Common myeloid progenitor, CD34-positive (primary cell): Measurements from ENCODE around the gene SSUH2.

Experiments used
- CTCF ChIA-PET: fragments of 350-600 bp; sonication (Branson Sonifier 250); formaldehyde crosslinking; loops from one replicate; lab custom pipeline; 2021; ENCODE audit warnings: antibody characterized with exemption; lab: Charles Lee
- POLR2A ChIA-PET: fragments of 350-600 bp; sonication (Branson Sonifier 250); formaldehyde crosslinking; loops from one replicate; lab custom pipeline; 2021; ENCODE audit warnings: antibody characterized with exemption; lab: Charles Lee
- DNase-seq, 3 donors: peaks; one replicate each; pipeline versions ENCODE4 v3.0.0 to v3.0.0-alpha.2; 2013
- H3K27ac ChIP-seq, 2 experiments: 1 replicate in 1 of 2; 2 replicates in 1 of 2; pipeline ENCODE4 v1.7.0; 2013; ENCODE audit warnings: inconsistent platforms in 2 of 2, low read length in 2 of 2, mild to moderate bottlenecking in 2 of 2, low read depth in 1 of 2, moderate library complexity in 1 of 2; ENCODE audit not compliant: severe bottlenecking in 2 of 2, insufficient read depth in 1 of 2, poor library complexity in 1 of 2
- H3K27me3 ChIP-seq, 5 experiments: replicated peaks in 2 of 5; 1 replicate in 3 of 5; 2 replicates in 2 of 5; pipeline versions ENCODE4 v1.6.1 to v1.7.0; 2013; ENCODE audit warnings: low read length in 4 of 5, mild to moderate bottlenecking in 2 of 5, moderate library complexity in 2 of 5, inconsistent platforms in 1 of 5; ENCODE audit not compliant: insufficient read depth in 5 of 5, control insufficient read depth in 4 of 5
- H3K36me3 ChIP-seq, 4 experiments: 1 replicate in 2 of 4; 2 replicates in 2 of 4; pipeline versions ENCODE4 v1.6.1 to v1.7.0; 2013; ENCODE audit warnings: low read length in 3 of 4, control low read depth in 1 of 4, mild to moderate bottlenecking in 1 of 4; ENCODE audit not compliant: control insufficient read depth in 4 of 4, insufficient read depth in 4 of 4
- H3K4me1 ChIP-seq, 4 experiments: 1 replicate in 3 of 4; 2 replicates in 1 of 4; pipeline versions ENCODE4 v1.6.1 to v1.7.1; 2013; ENCODE audit warnings: low read length in 3 of 4, mild to moderate bottlenecking in 3 of 4, control low read depth in 1 of 4, inconsistent platforms in 1 of 4, moderate library complexity in 1 of 4; ENCODE audit not compliant: control insufficient read depth in 4 of 4, insufficient read depth in 4 of 4; ENCODE audit errors: control extremely low read depth in 1 of 4
- H3K4me3 ChIP-seq, 7 experiments: 1 replicate in 4 of 7; 2 replicates in 3 of 7; pipeline versions ENCODE4 v1.5.1 to v1.7.0; 2013; ENCODE audit warnings: mild to moderate bottlenecking in 7 of 7, low read length in 6 of 7, moderate library complexity in 6 of 7, inconsistent platforms in 2 of 7, low read depth in 2 of 7, control low read depth in 1 of 7; ENCODE audit not compliant: insufficient read depth in 4 of 7, control insufficient read depth in 1 of 7; ENCODE audit errors: extremely low read depth in 1 of 7
- H3K9me3 ChIP-seq, 5 experiments: 1 replicate in 4 of 5; 2 replicates in 1 of 5; pipeline versions ENCODE4 v1.6.1 to v1.7.1; 2013; ENCODE audit warnings: low read length in 4 of 5, mild to moderate bottlenecking in 2 of 5, inconsistent platforms in 1 of 5, low read depth in 1 of 5, moderate library complexity in 1 of 5; ENCODE audit not compliant: control insufficient read depth in 4 of 5, insufficient read depth in 2 of 5; ENCODE audit errors: control extremely low read depth in 1 of 5
- WGBS: methylation state at CpG from one replicate; pipeline ENCODE4 v1.1.5; 2013; ENCODE audit not compliant: insufficient coverage; 5-methylcytosine and 5-hydroxymethylcytosine counted together

SSUH2 gene

DNA sequence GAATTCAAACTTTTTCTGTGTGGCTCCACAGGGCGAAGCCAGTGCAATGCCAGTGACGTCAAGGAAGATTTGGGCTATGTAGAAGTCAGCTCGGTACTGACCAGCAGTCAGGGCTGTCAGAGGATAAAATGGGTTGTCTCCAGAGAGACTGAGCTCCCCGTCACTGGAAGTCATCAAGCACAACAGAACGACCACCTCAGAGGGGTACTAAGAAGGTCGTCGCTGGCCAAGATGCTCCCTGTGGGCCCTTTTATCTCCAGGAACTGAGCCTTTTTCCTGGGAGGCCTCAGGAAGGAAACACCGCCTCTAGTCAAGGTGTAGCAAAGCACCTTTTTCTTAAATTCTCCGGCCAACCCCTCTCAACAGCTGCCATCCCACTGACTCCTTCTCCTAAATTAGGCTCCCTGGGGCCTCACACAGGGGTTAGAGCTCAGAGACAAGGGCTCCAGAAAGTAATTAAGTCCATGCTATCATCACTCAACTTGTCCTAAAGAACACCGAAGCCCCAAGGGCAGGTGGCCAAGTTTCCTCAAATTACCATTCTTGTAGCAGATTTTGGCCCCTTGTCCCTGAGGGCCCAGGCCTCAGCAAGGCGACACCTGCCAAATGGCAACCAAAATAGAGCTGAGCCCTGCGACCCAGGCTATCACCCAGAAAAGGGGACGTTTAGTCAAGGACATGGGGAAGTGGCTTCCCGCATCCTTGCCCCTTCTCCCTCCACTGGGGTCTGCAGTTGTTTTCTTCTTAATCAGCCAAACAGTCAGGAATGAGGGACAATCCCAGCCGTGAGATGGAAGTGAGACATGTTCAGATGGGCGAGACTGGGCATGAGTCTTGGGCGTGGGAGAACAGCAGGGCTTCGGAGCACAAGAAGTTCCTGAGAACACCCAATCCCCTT lies 48.0 kb downstream of the SSUH2 start:
- Histone ChIP-seq H3K4me1 (no peaks in the 10 kb centered on the region), H3K36me3 (no peaks in the 10 kb centered on the region), H3K4me3 (no peak overlapping the region), H3K27ac (no peak overlapping the region), H3K9me3 (no peaks in the 10 kb centered on the region), H3K27me3 (no peaks in the 10 kb centered on the region)
- WGBS = 91% methylated on average over 14 of the region's 18 CpGs
- ChIA-PET POLR2A (no interaction called here), CTCF (interaction anchor here (0.7 to 1.4 kb wide), 4 partner anchors 9 to 97 kb away, joined by 3 to 6 read pairs (median 3); no protein-coding TSS in a partner anchor)
- DNase-seq = no peak

DNA sequence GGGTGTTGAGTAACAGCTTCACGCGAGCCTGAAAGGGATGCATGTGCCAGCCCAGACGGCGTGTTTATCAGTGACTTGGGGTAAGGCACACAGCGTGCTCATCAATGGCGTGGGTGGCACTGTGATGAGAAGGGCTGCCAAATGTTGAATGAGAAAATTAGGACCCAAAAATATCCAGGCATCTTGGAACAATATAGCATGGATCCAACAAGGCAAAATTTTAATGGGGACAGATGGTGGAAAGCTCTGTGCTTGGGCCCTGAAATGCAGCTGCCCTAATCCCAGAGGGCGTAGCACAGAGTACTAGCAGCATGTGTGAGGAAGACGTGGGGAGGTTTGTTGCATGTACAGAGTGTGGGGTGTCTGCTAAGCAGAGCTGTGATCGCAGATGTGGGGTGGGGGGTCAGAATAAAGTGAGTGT lies 48.9 kb downstream of the SSUH2 start:
- no peaks in the 10 kb centered on the region for H3K4me1 ChIP-seq
- ChIA-PET CTCF (interaction anchor here (0.8 to 1.1 kb wide), 2 partner anchors 16 to 96 kb away, joined by 3 read pairs; no protein-coding TSS in a partner anchor), POLR2A (no interaction called here)
- H3K27me3 ChIP-seq = no peaks in the 10 kb centered on the region
- no peak for DNase-seq
- no peaks in the 10 kb centered on the region for H3K36me3 ChIP-seq
- WGBS = over 99% methylated on average over 9 of the region's 9 CpGs
- no peak overlapping the region for H3K4me3 ChIP-seq
- H3K9me3 ChIP-seq = no peaks in the 10 kb centered on the region
- H3K27ac ChIP-seq = no peak overlapping the region

DNA sequence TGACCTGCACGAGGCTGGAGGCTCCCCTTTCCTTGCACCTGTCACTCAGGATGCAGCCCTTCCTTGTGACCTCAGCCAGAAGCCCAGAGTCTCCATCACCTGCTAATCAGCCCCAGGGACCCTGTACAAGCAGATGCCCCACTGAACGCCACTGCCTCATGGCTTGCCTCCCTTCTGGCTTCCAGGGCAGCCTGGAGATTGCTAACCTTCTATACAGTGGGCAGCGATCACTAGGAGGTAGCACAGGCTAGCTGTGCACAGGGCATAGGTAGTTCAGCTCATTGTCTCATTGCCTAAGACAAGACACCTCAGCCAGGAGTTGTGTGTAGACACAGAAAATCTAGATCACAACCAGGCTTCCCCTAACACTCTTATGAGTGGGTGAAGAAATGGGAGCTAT lies 49.3 kb downstream of the SSUH2 start:
- H3K4me1 ChIP-seq = no peaks in the 10 kb centered on the region
- H3K4me3 ChIP-seq = no peak overlapping the region
- no peak overlapping the region for H3K27ac ChIP-seq
- ChIA-PET POLR2A (no interaction called here), CTCF (interaction anchor here (1.1 kb wide), 1 partner anchor 16 kb away, joined by 3 read pairs; no protein-coding TSS in a partner anchor)
- WGBS = 89% methylated on average over 2 of the region's 3 CpGs
- no peaks in the 10 kb centered on the region for H3K36me3 ChIP-seq
- no peaks in the 10 kb centered on the region for H3K9me3 ChIP-seq
- DNase-seq = no peak
- no peaks in the 10 kb centered on the region for H3K27me3 ChIP-seq

DNA sequence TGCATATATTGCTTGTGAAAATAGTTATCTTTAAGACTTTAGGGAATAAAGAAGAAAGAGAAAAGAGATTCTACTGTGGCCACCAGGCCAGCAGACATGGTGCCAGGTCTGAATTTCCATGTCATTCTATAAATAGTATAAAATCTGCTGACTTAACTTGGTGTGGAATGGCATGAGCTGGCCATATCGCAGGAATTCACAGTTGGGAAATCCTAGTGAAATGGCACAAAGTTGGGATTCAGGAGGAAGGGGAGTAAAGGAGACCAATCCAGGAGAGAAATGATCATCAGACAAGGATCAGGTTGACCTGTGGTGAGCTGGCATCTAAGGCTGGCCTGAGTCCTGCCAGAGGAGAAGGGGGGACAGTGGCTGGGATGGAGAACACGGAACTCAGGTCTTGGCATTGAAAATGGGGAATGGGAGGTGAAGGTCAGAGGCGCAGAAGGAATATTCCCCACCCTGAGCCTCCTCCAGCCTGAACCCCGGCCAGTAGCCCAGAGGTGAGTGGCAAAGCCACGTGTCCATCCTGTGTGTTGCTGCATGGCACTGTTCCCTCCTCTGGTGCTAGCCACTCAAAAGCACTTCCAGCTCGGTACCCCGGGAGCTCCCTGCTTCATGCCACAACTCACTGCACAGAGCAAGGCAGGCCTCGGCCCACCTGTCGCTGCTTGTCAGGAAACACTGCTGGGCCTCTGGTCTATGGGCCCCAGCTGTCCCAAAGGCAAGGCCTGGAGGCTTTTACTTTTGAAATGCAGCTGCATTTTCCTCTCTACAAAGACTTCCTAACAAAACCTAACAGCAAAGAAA lies 51.4 kb downstream of the SSUH2 start:
- CTCF ChIA-PET = interaction anchor here (1.0 kb wide), 1 partner anchor 11 kb away, joined by 3 read pairs; no protein-coding TSS in a partner anchor
- WGBS = 89% methylated on average over 7 of the region's 9 CpGs
- DNase-seq = no peak
- Histone ChIP-seq H3K36me3 (no peaks in the 10 kb centered on the region), H3K4me3 (no peak overlapping the region), H3K9me3 (no peaks in the 10 kb centered on the region), H3K27me3 (peaks cover 0 to 2% (median 0%) of the 10 kb centered on the region in 5 experiments), H3K4me1 (no peaks in the 10 kb centered on the region), H3K27ac (no peak overlapping the region)
- POLR2A ChIA-PET = no interaction called here

DNA sequence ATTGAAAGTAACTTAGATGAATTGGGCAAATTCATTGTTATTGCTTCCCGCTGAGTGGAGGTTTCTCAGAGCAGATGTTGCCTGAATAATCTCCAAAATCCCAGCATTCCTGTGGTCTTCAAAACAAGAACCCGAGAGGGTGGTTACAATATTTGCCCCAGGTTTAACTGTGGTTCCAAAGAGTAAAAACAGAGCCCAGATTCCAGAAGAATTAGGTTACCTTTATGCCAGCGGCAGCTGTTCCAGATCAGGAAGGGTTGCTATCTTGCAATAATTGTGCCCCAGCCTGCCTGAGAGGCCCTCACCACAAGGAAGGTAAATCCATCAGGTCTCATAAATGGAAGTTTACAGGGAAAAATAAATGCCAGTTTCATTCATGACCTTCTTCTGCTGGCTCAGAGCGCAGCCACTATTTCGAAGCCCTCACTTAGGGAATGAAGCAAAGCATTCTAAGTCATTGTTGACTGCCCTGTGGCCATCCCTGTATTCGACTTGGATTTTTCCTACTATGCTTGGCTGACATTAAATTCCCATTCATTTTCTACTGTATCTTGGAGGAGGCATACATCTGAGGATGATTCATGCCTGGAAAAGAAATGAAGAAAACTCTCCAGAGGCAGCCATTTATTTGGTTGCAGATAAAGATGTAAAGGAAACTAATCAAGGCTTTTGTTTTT lies 54.6 kb downstream of the SSUH2 start:
- WGBS = 100% methylated on average over 5 of the region's 6 CpGs
- ChIA-PET CTCF (no interaction called here), POLR2A (no interaction called here)
- Histone ChIP-seq H3K9me3 (peaks cover 0 to 2% (median 0%) of the 10 kb centered on the region in 5 experiments), H3K36me3 (no peaks in the 10 kb centered on the region), H3K27ac (no peak overlapping the region), H3K27me3 (peaks cover 0 to 2% (median 0%) of the 10 kb centered on the region in 5 experiments), H3K4me3 (no peak overlapping the region), H3K4me1 (no peaks in the 10 kb centered on the region)
- DNase-seq = no peak

DNA sequence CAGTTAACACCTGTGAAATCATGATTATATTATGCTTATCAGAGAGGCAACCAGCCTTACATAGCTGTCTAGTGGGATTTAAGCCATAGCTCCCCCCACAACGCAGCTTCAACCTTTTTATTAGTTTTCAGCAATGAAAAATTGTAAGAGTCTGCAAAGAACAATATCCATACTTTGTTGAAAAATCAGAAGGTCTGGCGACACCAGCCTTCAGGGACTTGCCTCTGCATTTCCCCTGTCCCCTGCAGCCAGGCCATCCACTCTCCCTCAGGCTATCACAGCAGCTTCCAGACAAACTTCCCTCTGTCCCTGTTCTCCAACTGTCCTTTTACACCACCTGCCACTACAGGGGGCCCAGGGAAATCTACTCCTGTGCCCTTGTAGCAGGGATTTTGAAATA lies 59.9 kb downstream of the SSUH2 start:
- peaks cover 0 to 3% (median 0%) of the 10 kb centered on the region in 4 experiments for H3K4me1 ChIP-seq
- POLR2A ChIA-PET = no interaction called here
- no peak overlapping the region for H3K27ac ChIP-seq
- CTCF ChIA-PET = no interaction called here
- no peaks in the 10 kb centered on the region for H3K36me3 ChIP-seq
- peaks cover 0 to 2% (median 0%) of the 10 kb centered on the region in 5 experiments for H3K9me3 ChIP-seq
- no peak overlapping the region for H3K4me3 ChIP-seq
- DNase-seq = no peak
- no CpG with 5 or more reads among the region's 2 CpGs for WGBS
- H3K27me3 ChIP-seq = no peaks in the 10 kb centered on the region
